DMS153 treated with DMSO at 0.1 percent for 48 hours (cell line): Measurements from ENCODE around the gene FCGR1A.
"Not testable (repeated sequence)": the region's sequence is repeated elsewhere in the genome, so short reads cannot be mapped to it uniquely, and the experiment has no call there.

Source experiments
- DNase-seq: peaks from one replicate; lab custom pipeline; 2025; ENCODE audit not compliant: unreplicated experiment; lab: John Stamatoyannopoulos, UW

The FCGR1A gene

DNA sequence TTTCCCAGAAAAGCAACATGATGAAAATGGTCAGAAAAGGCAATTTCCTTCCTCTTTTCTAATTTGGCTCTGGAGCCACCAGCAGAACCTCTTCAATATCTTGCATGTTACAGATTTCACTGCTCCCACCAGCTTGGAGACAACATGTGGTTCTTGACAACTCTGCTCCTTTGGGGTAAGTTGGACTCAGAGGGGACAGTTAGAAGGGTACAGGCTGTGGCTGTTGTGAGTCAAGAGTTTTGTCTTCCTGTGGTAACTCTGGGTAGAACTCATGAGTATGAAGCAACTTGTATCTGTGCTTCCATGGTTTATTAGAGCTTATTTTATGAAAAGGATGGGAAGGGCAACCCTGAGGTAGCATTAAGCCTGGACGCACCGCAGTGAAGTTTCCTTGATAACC is at the start of gene FCGR1A:
Gene FCGR1A, plus strand, starts transcription at position 95 of the 400 bp plus-strand sequence. Its CDS starts 50 bp downstream, at position 145.
- DNase-seq = not testable (repeated sequence)

DNA sequence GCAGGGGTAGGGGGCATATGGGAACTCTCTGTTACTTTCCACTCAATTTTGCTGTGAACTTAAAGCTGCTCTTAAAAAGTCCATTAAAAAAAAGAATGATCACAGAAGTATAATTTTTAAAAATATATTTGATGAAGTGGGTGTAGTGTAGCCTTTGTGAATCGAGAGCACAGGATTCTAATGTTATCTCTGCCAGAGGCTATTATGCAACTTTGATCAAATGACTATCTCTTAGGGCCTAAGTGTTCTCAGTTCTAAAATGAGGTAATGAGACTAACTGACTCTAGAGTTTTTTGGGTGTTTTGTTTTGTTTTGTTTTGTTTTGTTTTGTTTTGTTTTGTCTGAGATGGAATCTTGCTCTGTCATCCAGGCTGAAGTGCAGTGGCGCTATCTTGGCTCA is 49.7 kb upstream of the FCGR1A start:
- DNase-seq = not testable (repeated sequence)

DNA sequence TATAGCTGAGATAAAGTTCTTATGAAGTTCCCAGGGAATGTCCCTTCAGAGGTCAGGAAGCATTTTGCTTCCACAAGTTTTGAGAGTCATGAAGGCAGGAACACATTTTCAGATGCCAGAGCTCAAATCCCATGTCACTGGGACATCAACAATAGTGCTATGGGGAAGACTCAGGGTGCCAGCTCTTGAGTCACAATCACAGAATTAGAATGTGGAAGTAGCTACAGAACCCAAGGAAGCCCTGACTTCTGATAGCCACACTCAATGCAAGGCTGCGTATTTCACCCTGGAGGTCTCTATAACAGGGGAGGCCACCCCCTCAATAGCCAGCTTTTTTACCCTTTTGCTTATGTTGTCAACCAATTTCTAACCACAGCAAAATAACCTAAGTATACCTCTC is 47.8 kb upstream of the FCGR1A start:
- DNase-seq = not testable (repeated sequence)

DNA sequence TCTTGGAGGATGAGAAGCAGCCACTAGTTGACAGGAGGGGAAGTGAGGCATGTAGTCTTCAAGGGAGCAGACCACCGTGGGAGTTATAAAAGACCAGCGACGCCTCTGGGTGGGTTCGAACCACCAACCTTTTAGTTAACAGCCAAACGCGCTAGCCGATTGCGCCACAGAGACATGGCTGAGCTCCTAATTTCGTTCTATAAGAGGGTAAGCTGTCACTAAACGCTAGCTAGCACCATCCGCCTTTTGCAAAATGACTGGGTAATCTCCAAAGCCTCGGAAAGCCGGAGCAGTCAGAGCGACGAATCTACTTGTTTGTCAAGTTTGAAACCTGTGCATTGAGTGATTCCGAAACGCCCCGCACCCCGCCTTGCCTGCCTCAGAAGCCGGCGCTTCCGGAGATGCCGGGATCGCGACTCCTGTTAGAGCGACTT is 42.3 kb upstream of the FCGR1A start:
- DNase-seq = not testable (repeated sequence)

DNA sequence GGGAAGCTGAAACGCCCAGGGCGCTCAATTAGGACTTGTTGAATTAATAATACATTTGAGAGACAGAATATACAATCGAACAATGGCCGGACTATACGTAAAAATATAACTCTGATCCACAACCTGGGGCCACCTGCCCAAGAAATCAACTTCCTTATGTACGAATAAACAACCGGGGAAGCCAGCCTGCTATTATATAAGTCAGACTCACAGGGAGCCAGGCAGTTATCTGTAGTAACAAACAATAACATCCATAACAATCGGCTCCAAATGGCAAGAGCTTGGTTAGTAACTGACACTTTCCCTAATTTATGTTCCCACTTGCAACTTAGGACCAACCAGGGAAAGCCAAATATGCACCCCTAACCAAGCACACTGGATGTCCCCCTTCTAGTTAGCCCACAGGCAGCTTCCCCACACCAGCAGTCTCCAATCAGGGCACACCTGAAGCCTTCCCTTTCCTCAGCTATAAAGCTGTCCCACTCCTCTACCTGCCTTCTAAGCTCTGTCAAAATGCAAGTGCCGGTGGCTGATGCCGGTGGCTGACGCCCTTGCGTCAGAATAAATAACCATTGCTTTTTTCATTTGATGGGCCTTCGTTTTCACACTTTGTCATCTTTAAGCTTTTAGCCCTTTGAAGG is 41.8 kb upstream of the FCGR1A start:
- DNase-seq = not testable (repeated sequence)

DNA sequence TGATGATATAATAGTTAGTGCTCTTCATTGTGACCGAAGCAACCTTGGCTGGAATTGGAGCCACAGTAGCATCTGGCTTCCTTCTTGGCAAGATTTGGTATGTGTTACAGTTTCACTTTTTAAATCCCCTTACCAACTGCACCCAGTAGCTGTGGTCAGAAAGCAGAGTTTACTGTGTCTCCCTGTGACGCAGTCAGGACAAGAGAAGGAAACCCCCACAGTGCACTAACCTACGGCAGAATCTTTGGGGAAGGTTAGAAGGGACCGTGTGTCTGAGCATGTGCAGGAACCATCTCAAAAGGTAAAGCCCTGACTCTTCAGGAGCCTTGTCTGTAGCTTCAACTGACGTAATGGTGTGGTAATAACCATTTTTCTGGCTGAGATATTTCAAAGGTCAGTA is 40.6 kb upstream of the FCGR1A start:
- not testable (repeated sequence) for DNase-seq

DNA sequence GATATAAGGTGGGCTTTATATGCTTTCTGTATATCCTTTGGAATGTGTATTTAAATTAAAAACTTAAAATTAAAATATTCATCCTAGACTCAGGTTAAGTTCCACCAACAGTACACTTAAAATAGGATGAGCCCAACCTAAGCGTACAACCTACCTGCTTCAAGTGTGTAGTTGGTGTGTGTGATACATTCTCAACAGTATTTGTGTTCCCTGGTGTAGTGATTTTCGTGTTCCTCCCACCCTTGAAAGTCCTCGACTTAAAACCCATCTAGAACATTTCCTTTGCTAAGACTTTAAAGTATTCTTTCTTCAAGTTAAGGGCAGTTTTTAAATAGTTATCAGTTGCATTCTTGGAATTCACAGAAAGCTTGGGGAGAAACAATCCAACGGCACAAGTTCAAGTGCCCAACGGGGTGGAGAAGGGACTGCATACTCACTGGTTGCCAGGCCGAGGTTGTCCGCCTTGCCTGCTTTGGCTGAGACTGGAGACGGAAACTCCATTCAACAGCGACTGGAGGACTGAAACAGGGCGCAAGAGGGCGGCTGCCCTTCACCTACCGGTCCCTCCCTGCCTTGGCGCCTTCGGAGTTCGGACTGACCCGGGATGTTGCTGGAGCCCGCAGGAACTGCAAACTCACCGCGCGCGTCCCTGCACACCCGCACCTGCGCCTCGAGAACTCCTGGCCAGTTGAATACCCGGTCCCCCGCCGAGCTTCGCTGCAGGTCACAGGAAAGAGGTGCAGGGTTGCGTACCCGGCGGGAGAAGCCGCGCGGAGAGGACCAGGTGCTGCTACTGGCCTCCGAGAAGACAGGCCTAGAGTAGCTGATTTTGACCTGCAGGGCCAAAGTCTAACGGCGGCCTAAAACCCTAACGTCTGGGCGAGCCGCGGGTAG is 35.8 kb upstream of the FCGR1A start:
- not testable (repeated sequence) for DNase-seq

DNA sequence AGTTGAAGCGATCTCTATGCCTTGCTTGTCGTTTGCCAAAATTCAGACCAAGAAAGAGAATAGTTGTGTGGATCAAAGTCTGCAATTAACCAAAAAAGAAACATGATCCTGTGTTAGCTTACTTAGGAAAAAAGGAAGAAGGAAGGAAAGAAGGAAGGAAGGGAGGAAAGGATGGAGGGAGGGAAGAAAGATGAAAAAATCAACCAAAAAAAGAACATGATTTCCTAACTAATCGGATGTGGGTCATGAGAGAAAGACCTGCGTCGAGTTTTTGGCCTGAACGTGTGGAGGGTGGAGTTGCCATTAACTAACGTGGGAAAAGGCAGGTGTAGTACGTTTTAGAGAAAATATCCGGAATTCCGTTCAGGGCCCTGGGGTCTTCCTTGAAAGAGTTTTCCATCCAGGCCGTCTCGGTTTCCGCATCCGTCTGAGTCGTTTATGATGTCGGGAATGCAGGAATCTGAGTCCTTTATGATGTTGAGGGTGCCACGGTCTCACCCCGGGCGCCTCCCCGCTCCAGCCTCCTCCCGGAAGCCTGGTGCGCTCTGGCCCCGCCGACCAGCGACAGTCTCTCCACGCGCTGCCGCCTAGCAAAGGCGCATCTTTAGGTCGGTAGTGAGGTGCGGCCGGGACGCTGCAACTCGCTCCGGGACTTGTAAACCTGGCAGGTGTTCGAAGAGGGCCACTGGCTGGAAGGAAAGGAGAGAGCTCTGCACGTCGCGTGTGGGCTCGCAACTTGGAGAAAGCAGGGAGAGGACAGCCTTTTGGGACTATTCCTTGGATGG is 34.9 kb upstream of the FCGR1A start:
- not testable (repeated sequence) for DNase-seq

DNA sequence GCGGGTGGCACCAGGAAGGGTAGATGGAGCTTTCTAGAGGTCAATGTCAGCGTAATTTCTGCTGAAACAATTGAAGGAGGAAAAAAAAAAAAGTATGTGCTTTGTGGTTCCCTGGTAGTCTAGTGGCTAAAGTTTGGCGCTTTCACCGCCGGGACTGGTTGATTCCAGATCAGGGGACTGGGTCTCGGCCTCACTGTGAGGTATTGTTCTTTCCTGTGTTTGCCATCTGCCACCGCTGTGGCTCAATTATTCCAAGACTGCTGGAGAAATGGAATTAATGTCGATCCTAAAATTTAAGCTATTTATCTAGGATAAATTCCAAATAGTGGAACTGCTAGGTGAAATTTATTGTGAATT is 34.4 kb upstream of the FCGR1A start:
- not testable (repeated sequence) for DNase-seq

DNA sequence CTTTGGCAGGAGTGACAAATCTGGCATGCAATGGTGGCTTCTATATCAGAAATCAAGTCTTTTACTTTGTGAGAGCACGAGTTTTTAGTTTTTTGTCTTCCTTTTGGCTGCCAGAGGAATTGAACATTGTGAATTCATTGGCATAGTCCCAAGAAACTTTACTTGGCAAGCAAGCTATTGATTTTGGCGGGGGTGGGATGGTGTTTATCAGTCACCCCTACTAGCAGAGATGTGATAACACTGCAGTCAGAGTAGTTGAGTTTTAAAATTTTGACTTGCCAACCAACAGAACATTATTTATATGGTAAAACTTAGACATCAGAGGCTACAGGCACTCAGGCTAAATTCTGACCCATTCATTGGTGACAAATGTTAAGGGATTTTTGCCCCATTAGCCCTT is 31.9 kb upstream of the FCGR1A start:
- DNase-seq = not testable (repeated sequence)

DNA sequence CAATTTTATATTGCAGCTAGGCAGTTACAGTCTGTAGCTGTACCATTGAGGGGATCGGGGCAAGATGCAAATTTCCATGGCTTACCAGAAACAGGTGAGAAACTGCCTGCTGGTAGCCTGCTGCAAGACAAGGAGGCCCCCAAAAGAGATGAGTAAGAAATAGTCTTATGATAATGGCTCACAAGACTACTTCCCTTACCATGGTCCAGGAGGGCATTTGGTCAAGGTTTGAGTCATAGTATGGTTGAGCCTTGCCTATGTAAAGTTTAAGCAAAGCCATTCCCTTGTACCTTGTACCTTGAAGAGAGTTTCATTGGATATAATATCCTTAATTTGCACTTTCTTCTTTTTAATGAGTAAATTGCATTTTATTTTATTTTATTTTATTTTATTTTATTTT is 30.3 kb upstream of the FCGR1A start:
- not testable (repeated sequence) for DNase-seq

DNA sequence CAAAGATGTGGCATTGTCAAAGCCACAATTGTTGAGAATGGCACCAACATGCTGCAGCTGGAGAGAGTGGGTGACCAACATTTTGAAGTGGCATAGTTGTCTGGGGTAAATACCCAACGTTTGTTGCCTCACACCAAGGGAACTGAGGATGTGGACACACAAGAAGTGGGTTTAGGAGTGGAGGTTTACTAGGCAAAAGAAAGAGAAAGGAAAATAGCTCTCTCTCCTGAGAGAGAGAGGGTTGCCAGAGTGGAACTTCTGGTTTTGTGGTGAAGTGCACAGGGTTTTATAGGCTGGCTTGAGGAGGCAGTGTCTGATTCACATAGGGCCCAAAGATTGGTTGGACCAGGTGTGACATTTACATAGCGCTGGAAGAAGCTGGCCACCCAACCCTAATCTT is 29.0 kb upstream of the FCGR1A start:
- not testable (repeated sequence) for DNase-seq

DNA sequence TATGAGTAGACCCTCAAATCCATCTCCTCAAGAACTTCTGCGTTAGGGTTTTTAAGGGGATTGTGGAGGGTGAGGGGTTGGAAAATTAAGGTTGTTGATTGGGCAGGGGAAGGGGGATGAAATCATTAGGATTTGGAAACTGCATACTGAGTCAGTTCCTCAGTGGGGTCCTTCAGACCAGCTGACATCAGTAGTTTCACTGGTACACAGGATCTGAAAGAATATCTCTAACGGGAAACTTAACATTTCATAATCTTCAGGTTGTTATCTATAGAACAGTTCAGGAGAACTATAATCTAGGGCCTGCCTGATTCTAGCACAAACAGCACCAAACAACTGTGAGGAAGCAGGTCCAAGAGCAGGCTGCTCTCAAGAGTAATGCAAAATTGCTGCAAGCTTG is 27.2 kb upstream of the FCGR1A start:
- not testable (repeated sequence) for DNase-seq

DNA sequence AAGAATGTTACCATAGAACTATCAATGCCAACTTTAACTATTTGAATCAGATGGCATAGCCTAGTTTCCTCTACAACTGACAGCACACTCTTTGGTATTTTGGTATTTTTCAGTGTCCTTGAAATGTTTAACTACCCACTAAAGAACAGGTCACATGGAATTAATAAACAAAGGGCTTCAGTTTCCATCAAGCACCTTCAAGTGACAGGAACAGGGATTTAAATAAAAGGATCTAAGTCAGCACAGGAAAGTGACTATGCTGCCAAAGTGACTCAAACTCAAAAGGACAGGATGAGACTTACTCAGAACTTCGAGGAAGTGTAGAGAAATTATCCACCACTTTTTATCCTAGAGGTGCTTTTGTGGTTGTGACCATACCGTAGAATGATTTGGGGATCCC is 20.2 kb upstream of the FCGR1A start:
- DNase-seq = not testable (repeated sequence)

DNA sequence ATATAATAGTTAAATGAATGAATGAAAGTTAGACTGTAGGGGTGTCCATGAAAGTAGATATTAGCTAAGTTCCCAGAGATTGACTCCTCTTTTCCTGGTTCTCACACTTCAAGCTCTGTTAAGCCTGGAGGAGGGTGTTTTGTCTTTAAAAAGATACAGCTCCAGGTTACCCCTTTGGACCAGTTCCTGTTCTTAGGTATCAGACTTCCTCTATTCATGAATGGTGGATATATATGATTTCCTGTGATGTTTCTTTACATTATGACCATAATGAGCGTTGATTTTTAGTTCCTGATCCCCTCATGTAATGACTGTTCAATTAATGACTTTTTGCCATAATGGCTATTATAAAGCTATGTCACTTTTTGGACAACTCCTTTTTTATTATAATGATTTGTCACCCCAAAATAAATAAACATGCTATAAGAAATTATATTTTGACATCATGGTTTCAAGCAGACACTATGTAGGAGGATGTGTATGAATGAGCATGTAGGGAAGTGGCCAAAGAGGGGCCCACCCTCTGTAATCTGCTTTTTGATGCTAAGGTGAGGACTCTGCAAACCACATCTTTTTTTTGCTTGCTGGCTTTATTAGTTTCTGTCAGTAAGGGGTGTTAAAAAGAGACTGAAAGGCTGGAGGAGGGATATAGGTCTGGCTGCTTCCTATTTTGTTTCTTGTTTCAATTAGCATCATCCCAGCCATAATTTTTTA is 18.2 kb upstream of the FCGR1A start:
- not testable (repeated sequence) for DNase-seq

DNA sequence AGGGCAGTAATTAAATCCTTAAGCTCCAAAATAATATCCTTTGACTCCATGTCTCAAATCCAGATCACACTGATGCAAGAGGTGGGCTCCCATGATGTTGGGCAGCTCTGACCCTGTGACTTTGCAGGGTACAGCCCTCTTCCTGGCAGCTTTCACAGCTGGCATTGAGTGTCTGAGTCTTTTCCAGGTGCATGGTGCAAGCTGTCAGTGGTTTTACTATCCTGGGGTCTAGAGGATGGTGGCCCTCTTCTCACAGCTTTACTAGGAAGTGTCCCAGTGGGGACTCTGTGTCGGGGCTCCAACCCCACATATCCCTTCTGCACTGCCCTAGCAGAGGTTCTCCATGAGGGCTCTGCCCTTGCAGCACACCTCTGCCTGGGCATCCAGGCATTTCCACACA is 16.3 kb upstream of the FCGR1A start:
- not testable (repeated sequence) for DNase-seq

DNA sequence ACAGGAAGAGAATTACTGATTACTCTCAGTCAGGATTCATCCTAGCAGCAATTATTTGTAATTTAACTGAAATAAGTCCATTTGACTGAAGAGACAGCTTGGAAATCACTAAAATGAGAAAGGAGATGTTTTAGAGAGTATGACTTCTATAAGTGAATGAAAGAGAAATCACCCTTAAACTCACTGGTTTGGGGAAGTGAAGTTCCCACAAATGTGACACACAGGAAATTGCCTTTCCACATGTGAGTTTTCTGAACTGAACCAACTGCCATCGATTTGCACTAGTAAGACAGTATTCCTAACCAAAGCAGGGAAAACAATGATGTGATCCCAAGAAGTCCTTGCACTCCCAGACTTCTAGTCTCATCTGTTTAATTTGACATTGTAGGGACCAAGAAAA is 13.3 kb upstream of the FCGR1A start:
- DNase-seq = not testable (repeated sequence)

DNA sequence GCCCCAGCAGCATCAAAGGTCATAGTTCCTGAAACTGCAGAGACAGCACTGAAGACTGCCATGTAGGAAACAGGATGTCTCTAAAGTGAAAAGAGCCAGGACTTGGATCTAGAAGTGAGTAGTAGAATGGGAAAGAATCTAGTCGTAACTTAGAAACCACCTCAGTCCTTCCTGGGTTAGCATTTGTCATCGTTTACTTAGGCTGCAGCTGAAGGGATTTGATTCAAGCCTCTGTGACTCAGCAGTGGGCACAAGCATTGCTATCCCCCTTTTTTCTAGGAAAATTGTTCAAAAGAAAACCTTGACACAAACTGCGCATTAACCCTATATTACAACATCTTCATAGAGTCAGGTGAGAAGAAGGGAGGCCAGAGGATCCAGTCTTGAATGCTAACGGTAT is 11.8 kb upstream of the FCGR1A start:
- not testable (repeated sequence) for DNase-seq

DNA sequence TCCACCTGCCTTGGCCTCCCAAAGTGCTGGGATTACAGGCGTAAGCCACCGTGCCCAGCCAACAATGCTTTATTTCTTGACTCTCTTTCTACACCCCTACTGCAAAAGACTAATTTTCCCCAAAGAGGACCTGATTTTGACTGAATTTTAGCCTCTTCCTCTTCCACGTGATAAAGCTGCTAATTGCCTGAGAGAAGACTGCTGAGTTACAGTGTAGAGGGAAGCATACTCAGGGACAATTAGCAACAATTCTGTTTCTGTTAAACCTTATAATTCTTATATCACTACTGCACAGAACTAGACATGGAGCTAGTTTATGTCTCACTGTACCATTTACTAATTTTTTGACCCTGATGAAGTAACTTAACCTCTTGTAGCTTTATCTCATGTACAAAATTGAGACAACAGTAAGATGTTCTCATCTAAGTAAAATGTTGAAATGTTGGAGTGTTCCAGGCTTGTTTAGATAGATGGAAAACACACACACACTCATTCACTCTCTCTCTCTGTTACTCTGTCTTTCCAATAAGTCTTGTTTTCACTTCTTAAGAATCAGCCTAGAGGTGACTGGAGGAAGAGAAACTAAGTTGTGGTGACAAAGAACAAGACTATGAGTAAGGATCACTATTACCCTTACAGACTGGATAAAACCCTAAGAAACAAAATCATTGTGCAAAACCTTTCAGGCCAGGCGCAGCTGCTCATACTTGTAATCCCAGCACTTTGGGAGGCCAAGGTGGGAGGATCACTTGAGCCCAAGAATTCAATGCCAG is 10.7 kb upstream of the FCGR1A start:
- DNase-seq = not testable (repeated sequence)
